ENCODE measurements around the gene CLK3.
A peak's percentile ranks its signal among the peaks of the same experiment; 100 is the strongest.

Gene CLK3

DNA sequence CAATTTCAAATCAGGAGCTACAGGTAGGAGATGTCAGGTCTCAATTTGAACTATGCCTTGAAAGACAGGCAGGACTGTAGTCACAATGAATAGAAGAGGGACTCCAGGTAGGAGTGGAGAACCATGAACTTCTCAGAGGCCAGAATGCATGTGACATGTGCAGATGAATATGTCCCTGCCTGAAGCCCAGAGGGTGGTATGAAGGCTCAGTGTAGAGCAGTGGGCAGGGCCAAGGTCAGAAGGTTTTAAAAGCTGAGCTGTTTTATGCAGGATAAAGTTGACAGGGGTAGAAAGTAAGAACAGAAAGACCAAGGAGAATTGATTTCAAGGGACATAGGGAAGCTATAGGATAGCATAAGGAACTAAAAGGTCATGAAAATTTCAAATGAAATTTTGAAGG, 30.8 kb downstream of the CLK3 start:
- Histone ChIP-seq H2BK15ac (ENCODE audit: low read depth, poor library complexity, severe bottlenecking) (no peak overlapping the region), H3K18ac (ENCODE audit: low read depth in 1 of 2, low read length in 2 of 2) (no peak overlapping the region), H3K4me1 (ENCODE audit: control insufficient read depth, insufficient read depth, low read depth, low read length) (peaks cover 6% of the 10 kb centered on the region), H3K9me3 (ENCODE audit: control insufficient read depth, low read length) (no peaks in the 10 kb centered on the region), H3K14ac (ENCODE audit: low read length in 2 of 2) (no peak overlapping the region), H3K27ac (ENCODE audit: low read length, poor library complexity, severe bottlenecking) (no peak overlapping the region), H3K4me3 (ENCODE audit: insufficient read depth in 1 of 2, low read depth in 1 of 2, low read length in 2 of 2) (no peak overlapping the region), H4K91ac (ENCODE audit: low read length) (no peak overlapping the region), H3K23ac (ENCODE audit: low read length in 2 of 2) (no peak overlapping the region), H3K4me2 (ENCODE audit: low read length, poor library complexity, severe bottlenecking) (no peak overlapping the region), H3K27me3 (ENCODE audit: control insufficient read depth in 1 of 2, insufficient read depth in 1 of 2, low read length in 2 of 2) (no peaks in the 10 kb centered on the region), H2BK120ac (ENCODE audit: low read depth, low read length) (no peak overlapping the region), H3K4ac (ENCODE audit: low read depth in 1 of 2, low read length in 2 of 2) (no peak overlapping the region), H2BK12ac (ENCODE audit: low read length in 2 of 2) (no peak overlapping the region), H2BK5ac (ENCODE audit: low read depth, low read length, poor library complexity, severe bottlenecking) (no peak overlapping the region), H2AFZ (ENCODE audit: low read depth, low read length) (no peak overlapping the region), H4K8ac (ENCODE audit: low read length) (no peak overlapping the region), H2AK5ac (ENCODE audit: low read length, severe bottlenecking) (no peak overlapping the region), H3K9ac (ENCODE audit: low read length) (no peak overlapping the region), H3K36me3 (ENCODE audit: control insufficient read depth in 1 of 2, insufficient read depth in 2 of 2, low read depth in 1 of 2, low read length in 2 of 2) (peaks cover 2 to 16% of the 10 kb centered on the region in 2 experiments), H3K79me1 (replicated peaks; ENCODE audit: low read length, poor library complexity, severe bottlenecking) (peaks cover 48% of the 10 kb centered on the region)
- no peak for DNase-seq

DNA sequence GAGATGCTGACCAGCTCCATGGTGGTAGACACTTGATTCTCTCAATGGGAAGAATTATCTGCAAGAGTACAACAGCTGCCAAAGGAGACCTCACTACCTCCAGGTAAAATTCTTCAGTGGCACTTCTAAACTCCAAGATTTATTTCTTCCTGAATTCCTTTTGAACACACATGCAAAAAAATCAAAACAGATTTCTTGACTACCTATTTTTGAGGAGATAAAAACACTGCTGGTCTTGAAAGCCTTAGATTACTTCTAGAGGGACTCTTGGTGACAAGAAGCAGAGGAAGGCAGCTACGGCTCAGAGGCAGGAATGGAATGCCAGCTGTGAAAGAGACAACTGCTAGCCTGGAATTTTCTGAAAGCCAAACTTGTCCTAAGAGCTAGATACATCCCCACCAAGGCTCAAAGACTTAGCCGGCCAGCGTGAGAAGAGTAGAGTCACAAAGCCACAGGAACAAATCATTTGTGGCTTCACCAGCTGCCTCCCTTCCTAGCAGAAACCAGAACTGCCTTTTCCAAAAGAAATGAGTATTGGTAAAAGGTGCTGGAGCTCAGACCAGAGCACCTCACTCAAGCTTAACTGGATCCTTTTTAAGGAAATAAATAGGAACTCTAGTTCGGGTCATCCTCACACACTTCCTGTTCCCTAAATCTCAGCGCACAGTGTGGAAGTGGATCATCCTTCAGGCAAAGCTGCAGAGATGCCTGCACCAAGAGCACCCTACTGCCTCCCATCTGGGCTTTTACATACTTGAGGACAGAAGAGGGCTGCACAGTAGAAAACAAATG, 32.6 kb downstream of the CLK3 start:
- 84% methylated on average over 3 of the region's 5 CpGs for WGBS

DNA sequence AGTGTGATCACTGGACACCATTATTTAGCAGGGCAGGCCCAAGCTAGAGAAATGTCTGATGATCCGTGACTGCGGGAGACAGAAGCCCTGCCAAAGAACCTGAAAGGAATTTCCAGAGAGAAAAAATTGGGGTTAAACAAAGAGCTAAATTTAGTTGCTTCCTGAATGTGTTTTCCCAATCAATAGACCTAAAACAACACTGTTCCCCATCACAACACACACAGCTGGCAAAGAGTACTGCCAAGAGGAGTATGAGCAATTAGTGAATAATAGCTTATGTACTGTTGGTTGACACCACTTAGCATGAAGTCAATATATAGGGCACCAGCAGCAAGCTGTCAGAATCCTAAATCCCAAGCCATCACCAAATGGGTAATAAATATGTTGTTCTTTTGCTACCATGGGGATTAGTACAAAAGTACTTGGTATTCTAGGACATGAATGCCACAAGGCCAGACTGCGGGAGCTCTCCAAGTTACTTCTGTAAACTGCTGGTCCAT, 35.7 kb downstream of the CLK3 start:
- no peak for DNase-seq

More for the DNA sequence above, 32.6 kb downstream of the CLK3 start:
- H2BK15ac ChIP-seq (ENCODE audit: low read depth, poor library complexity, severe bottlenecking) = no peak overlapping the region
- H2BK5ac ChIP-seq (ENCODE audit: low read depth, low read length, poor library complexity, severe bottlenecking) = no peak overlapping the region
- H2AFZ ChIP-seq (ENCODE audit: low read depth, low read length) = no peak overlapping the region
- H3K79me1 ChIP-seq (replicated peaks; ENCODE audit: low read length, poor library complexity, severe bottlenecking) = peaks cover 45% of the 10 kb centered on the region
- H3K27ac ChIP-seq (ENCODE audit: low read length, poor library complexity, severe bottlenecking) = no peak overlapping the region
- no peak overlapping the region for H3K9ac ChIP-seq (ENCODE audit: low read length)
- no peak overlapping the region for H2BK120ac ChIP-seq (ENCODE audit: low read depth, low read length)
- no peak overlapping the region for H4K8ac ChIP-seq (ENCODE audit: low read length)
- no peak overlapping the region for H3K23ac ChIP-seq (ENCODE audit: low read length in 2 of 2)
- peaks cover 8 to 14% of the 10 kb centered on the region in 2 experiments for H3K36me3 ChIP-seq (ENCODE audit: control insufficient read depth in 1 of 2, insufficient read depth in 2 of 2, low read depth in 1 of 2, low read length in 2 of 2)
- no peak overlapping the region for H3K4me3 ChIP-seq (ENCODE audit: insufficient read depth in 1 of 2, low read depth in 1 of 2, low read length in 2 of 2)
- H3K4me1 ChIP-seq (ENCODE audit: control insufficient read depth, insufficient read depth, low read depth, low read length) = peaks cover 4% of the 10 kb centered on the region
- no peaks in the 10 kb centered on the region for H3K27me3 ChIP-seq (ENCODE audit: control insufficient read depth in 1 of 2, insufficient read depth in 1 of 2, low read length in 2 of 2)
- DNase-seq = no peak
- no peak overlapping the region for H3K4me2 ChIP-seq (ENCODE audit: low read length, poor library complexity, severe bottlenecking)
- no peak overlapping the region for H3K4ac ChIP-seq (ENCODE audit: low read depth in 1 of 2, low read length in 2 of 2)
- no peak overlapping the region for H4K91ac ChIP-seq (ENCODE audit: low read length)
- no peak overlapping the region for H2BK12ac ChIP-seq (ENCODE audit: low read length in 2 of 2)
- no peak overlapping the region for H2AK5ac ChIP-seq (ENCODE audit: low read length, severe bottlenecking)
- no peaks in the 10 kb centered on the region for H3K9me3 ChIP-seq (ENCODE audit: control insufficient read depth, low read length)
- H3K14ac ChIP-seq (ENCODE audit: low read length in 2 of 2) = no peak overlapping the region
- no peak overlapping the region for H3K18ac ChIP-seq (ENCODE audit: low read depth in 1 of 2, low read length in 2 of 2)

DNA sequence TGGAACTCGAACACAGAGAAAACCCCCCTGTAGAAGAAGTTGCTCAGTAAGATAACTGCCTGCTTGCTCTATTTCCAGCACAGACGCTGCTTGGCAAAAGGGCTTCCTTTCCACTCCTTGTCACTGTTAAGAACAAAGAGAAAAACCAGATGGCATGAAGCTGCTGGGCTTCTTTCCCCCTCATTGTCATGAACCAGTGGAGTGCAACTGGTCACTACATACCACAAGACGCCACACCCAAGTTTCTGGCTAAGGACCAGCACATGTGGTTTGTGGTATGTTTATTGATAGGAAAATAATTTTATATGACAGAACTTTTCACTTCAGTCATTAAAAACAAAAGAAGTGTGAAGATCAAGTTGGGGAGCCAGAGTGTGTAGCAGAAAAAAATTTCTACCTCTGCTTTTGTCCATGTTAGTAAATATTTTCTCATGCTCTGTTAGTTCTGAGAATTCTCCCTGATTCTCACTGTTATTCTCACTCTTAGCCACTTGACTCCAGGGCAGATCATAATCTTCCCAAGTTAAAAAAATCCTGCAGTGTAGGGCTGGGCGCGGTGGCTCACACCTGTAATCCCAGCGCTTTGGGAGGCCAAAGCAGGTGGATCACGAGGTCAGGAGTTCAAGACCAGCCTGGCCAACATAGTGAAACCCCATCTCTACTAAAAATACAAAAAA, 37.9 kb downstream of the CLK3 start:
- no peak overlapping the region for H4K8ac ChIP-seq (ENCODE audit: low read length)
- H3K4me2 ChIP-seq (ENCODE audit: low read length, poor library complexity, severe bottlenecking) = no peak overlapping the region
- peaks cover 39% of the 10 kb centered on the region for H3K79me1 ChIP-seq (replicated peaks; ENCODE audit: low read length, poor library complexity, severe bottlenecking)
- no peak overlapping the region for H3K23ac ChIP-seq (ENCODE audit: low read length in 2 of 2)
- H3K9me3 ChIP-seq (ENCODE audit: control insufficient read depth, low read length) = no peaks in the 10 kb centered on the region
- peaks cover 4% of the 10 kb centered on the region for H3K4me1 ChIP-seq (ENCODE audit: control insufficient read depth, insufficient read depth, low read depth, low read length)
- DNase-seq = peak; percentile 82
- H3K14ac ChIP-seq (ENCODE audit: low read length in 2 of 2) = no peak overlapping the region
- WGBS = 45% methylated on average over 2 of the region's 7 CpGs
- H2BK15ac ChIP-seq (ENCODE audit: low read depth, poor library complexity, severe bottlenecking) = no peak overlapping the region
- peak overlapping the region; percentile 48 for H3K9ac ChIP-seq (ENCODE audit: low read length)
- no peak overlapping the region for H3K4ac ChIP-seq (ENCODE audit: low read depth in 1 of 2, low read length in 2 of 2)
- H3K18ac ChIP-seq (ENCODE audit: low read depth in 1 of 2, low read length in 2 of 2) = no peak overlapping the region
- H2BK120ac ChIP-seq (ENCODE audit: low read depth, low read length) = no peak overlapping the region
- peaks cover 13% of the 10 kb centered on the region in 2 experiments for H3K36me3 ChIP-seq (ENCODE audit: control insufficient read depth in 1 of 2, insufficient read depth in 2 of 2, low read depth in 1 of 2, low read length in 2 of 2)
- no peak overlapping the region for H2AFZ ChIP-seq (ENCODE audit: low read depth, low read length)
- no peaks in the 10 kb centered on the region for H3K27me3 ChIP-seq (ENCODE audit: control insufficient read depth in 1 of 2, insufficient read depth in 1 of 2, low read length in 2 of 2)
- H3K27ac ChIP-seq (ENCODE audit: low read length, poor library complexity, severe bottlenecking) = no peak overlapping the region
- no peak overlapping the region for H2BK12ac ChIP-seq (ENCODE audit: low read length in 2 of 2)
- no peak overlapping the region for H4K91ac ChIP-seq (ENCODE audit: low read length)
- no peak overlapping the region for H2BK5ac ChIP-seq (ENCODE audit: low read depth, low read length, poor library complexity, severe bottlenecking)
- no peak overlapping the region for H2AK5ac ChIP-seq (ENCODE audit: low read length, severe bottlenecking)
- H3K4me3 ChIP-seq (ENCODE audit: insufficient read depth in 1 of 2, low read depth in 1 of 2, low read length in 2 of 2) = peak overlapping the region in 1 of 2 experiments; percentile 23

More for the DNA sequence above, 35.7 kb downstream of the CLK3 start:
- H3K4me3 ChIP-seq (ENCODE audit: insufficient read depth in 1 of 2, low read depth in 1 of 2, low read length in 2 of 2) = no peak overlapping the region
- no peak overlapping the region for H2BK120ac ChIP-seq (ENCODE audit: low read depth, low read length)
- H3K4ac ChIP-seq (ENCODE audit: low read depth in 1 of 2, low read length in 2 of 2) = no peak overlapping the region
- peak overlapping the region; percentile 12 for H3K27ac ChIP-seq (ENCODE audit: low read length, poor library complexity, severe bottlenecking)
- 100% methylated on average over 3 of the region's 3 CpGs for WGBS
- no peak overlapping the region for H3K14ac ChIP-seq (ENCODE audit: low read length in 2 of 2)
- H2AFZ ChIP-seq (ENCODE audit: low read depth, low read length) = no peak overlapping the region
- H3K18ac ChIP-seq (ENCODE audit: low read depth in 1 of 2, low read length in 2 of 2) = no peak overlapping the region
- H3K9ac ChIP-seq (ENCODE audit: low read length) = no peak overlapping the region
- H4K91ac ChIP-seq (ENCODE audit: low read length) = no peak overlapping the region
- peaks cover 4% of the 10 kb centered on the region for H3K4me1 ChIP-seq (ENCODE audit: control insufficient read depth, insufficient read depth, low read depth, low read length)
- no peaks in the 10 kb centered on the region for H3K27me3 ChIP-seq (ENCODE audit: control insufficient read depth in 1 of 2, insufficient read depth in 1 of 2, low read length in 2 of 2)
- H2BK15ac ChIP-seq (ENCODE audit: low read depth, poor library complexity, severe bottlenecking) = no peak overlapping the region
- no peak overlapping the region for H3K23ac ChIP-seq (ENCODE audit: low read length in 2 of 2)
- H2AK5ac ChIP-seq (ENCODE audit: low read length, severe bottlenecking) = no peak overlapping the region
- H3K9me3 ChIP-seq (ENCODE audit: control insufficient read depth, low read length) = no peaks in the 10 kb centered on the region
- H4K8ac ChIP-seq (ENCODE audit: low read length) = no peak overlapping the region
- no peak overlapping the region for H2BK5ac ChIP-seq (ENCODE audit: low read depth, low read length, poor library complexity, severe bottlenecking)
- no peak overlapping the region for H2BK12ac ChIP-seq (ENCODE audit: low read length in 2 of 2)
- no peak overlapping the region for H3K4me2 ChIP-seq (ENCODE audit: low read length, poor library complexity, severe bottlenecking)
- peaks cover 10 to 17% of the 10 kb centered on the region in 2 experiments for H3K36me3 ChIP-seq (ENCODE audit: control insufficient read depth in 1 of 2, insufficient read depth in 2 of 2, low read depth in 1 of 2, low read length in 2 of 2)
- H3K79me1 ChIP-seq (replicated peaks; ENCODE audit: low read length, poor library complexity, severe bottlenecking) = peaks cover 45% of the 10 kb centered on the region
